Activated naive CD4-positive, alpha-beta T cell treated with anti-CD3 and anti-CD28 coated beads for 36 hours (primary cell): ENCODE measurements around the gene SCARF2. TPM values are rescaled to one million over a fixed set of nuclear protein-coding genes. Genes with fewer than 3 reads are reported as not detected.
"Not testable (repeated sequence)": the region's sequence is repeated elsewhere in the genome, so short reads cannot be mapped to it uniquely, and the experiment has no call there.

Experiments used
- CTCF ChIA-PET: fragments of 350-600 bp; sonication (Branson Sonifier 250); formaldehyde crosslinking; loops from one replicate; lab custom pipeline; 2021; ENCODE audit warnings: antibody characterized with exemption; lab: Charles Lee
- DNase-seq: peaks from one replicate; pipeline ENCODE4 v3.0.0-alpha.2; 2020
- H3K27ac Mint-ChIP-seq: one replicate; pipeline ENCODE4 v1.8.0; 2021; ENCODE audit warnings: mild to moderate bottlenecking, mixed read lengths
- H3K27me3 Mint-ChIP-seq: one replicate; pipeline ENCODE4 v1.8.0; 2021; ENCODE audit warnings: low read depth, mixed read lengths
- H3K36me3 Mint-ChIP-seq: one replicate; pipeline ENCODE4 v1.8.0; 2021; ENCODE audit warnings: low read depth, mixed read lengths
- H3K4me1 Mint-ChIP-seq: one replicate; pipeline ENCODE4 v1.8.0; 2021; ENCODE audit warnings: low read depth, mixed read lengths
- H3K4me3 Mint-ChIP-seq: one replicate; pipeline ENCODE4 v1.8.0; 2021; ENCODE audit warnings: mild to moderate bottlenecking, moderate library complexity, mixed read lengths
- H3K9me3 Mint-ChIP-seq: one replicate; pipeline ENCODE4 v1.8.0; 2021; ENCODE audit warnings: mixed read lengths
- intact Hi-C: fragments of 100-400 bp; cut with micrococcal nuclease; formaldehyde crosslinking; loops from one replicate; pipeline ENCODE4 v1.15.1; 2023
- total RNA-seq, 2 experiments: library from RNA; stranded (reverse); gene quantifications; one replicate each; pipeline ENCODE4 v1.2.3, GENCODE V29; 2021

SCARF2 gene
- total RNA-seq, 2 experiments from 2014 or later = 0.21 to 0.30 TPM

DNA sequence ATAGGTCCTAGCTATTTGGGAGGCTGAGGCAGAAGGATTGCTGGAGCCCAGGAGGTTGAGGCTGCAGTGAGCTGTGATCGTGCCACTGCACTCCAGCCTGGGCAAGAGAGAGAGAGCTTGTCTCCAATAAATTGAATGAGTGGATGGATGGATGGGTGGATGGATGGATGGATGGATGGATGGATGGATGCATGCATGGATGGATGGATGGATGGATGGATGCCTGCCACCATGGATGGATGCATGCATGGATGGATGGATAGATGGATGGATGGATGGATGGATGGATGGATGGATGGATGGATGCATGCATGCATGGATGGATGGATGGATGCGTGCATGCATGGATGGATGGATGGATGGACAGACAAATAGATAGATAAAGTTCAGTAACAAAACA is 32.9 kb upstream of the SCARF2 start:
- DNase-seq, H3K4me3 Mint-ChIP-seq, H3K36me3 Mint-ChIP-seq, intact Hi-C loops, H3K27ac Mint-ChIP-seq, H3K9me3 Mint-ChIP-seq, H3K27me3 Mint-ChIP-seq: not testable (repeated sequence)
- CTCF ChIA-PET = interaction anchor here (1.0 kb wide), 1 partner anchor 15 kb away, joined by 6 read pairs; no protein-coding TSS in a partner anchor
- peaks cover 47% of the 10 kb centered on the region for H3K4me1 Mint-ChIP-seq

DNA sequence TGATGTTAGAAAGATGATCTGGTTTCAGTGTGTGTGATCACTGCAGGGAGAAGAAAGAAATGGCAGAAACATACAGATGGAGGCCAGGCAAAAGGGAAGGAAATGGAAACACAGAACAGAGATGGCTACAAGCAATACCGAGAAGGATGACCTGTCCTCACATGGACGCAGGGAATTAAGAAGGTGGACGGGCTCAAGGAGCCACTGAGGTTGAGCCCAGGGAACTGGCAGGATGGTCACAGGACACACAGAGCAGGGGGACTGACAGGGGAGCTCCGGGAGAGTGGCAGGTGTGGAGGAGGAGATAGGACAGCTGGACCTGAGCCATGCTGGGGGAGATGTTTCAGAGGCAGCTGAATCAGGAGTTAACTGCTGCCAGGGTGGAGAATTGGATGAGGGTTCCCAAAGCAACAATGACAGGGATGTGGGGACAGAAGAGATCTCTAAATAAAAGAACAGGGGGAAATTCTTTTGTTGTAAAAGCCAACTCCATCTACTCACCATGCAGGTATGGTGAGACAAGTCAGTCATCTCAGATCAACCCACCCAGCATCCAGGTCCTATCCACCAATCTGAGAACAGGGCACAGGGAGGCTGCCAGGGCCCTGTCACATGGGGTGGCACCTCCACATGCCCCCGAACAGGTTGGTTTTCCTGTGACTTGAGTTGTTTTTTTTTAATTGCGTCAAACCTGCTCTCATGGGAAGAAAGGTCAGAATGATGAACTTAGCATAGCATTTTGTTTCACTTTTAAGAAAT is 31.7 kb upstream of the SCARF2 start:
- Mint-ChIP-seq H3K9me3 (no peaks in the 10 kb centered on the region), H3K27me3 (no peaks in the 10 kb centered on the region), H3K36me3 (peaks cover 13% of the 10 kb centered on the region), H3K4me1 (peaks cover 49% of the 10 kb centered on the region), H3K27ac (peak overlapping the region; percentile 31), H3K4me3 (no peak overlapping the region)
- intact Hi-C loops = no loop called here
- CTCF ChIA-PET = interaction anchor here (2.1 kb wide), 1 partner anchor 13 kb away, joined by 7 read pairs; no protein-coding TSS in a partner anchor
- DNase-seq = no peak

DNA sequence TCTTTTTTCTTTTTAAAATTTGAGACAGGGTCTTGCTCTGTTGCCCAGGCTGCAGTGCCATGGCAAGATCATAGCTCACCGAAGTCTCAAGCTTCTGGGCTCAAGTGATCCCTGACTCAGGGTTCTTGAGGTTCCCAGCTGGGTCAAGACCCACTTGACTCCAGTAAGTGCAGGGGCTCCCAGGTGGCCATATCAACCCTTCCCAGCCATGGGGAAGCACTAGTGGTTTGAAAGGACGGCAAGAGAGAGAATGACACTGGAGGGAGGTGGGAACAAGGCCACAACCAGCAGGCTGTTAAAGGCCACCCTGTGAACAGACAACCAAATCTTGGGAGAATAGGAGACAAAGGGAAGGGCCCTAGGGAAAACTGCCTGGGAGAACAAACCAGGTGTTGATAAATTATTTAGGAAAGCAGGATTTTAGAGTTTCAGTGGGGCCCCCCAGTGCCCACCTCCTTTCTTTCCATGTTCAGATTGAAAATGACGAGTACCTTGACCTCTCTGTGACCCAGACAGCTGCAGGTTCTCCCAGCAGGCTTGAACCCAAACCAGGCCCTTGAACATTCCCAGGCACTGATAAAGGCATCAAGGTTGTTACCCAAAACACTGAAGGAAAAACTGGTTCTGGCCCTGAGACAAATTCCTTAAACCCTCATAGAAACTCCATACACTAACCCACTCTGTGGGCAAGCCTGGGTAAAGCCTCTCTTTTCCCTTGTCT is 29.2 kb upstream of the SCARF2 start:
- Mint-ChIP-seq H3K27ac (no peak overlapping the region), H3K4me1 (peaks cover 60% of the 10 kb centered on the region), H3K27me3 (no peaks in the 10 kb centered on the region), H3K9me3 (no peaks in the 10 kb centered on the region), H3K36me3 (peaks cover 16% of the 10 kb centered on the region), H3K4me3 (no peak overlapping the region)
- CTCF ChIA-PET = no interaction called here
- intact Hi-C loops = no loop called here
- DNase-seq = no peak

DNA sequence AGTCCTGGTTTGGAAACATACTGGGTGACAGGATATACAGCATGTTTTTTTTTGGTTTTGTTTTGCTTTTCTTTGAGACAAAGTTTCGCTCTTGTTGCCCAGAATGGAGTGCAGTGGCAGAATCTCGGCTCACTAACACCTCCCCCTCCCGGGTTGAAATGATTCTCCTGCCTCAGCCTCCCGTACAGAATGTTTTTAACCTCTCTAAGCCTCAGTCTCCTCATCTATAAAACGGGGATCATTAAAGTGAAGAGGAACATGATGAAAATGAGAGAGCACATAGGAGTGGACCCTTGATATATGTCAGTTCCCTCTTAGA is 28.1 kb upstream of the SCARF2 start:
- DNase-seq = peak; percentile 35
- H3K9me3 Mint-ChIP-seq = no peaks in the 10 kb centered on the region
- CTCF ChIA-PET = interaction anchor here (1.6 kb wide), 1 partner anchor 29 kb away, joined by 5 read pairs; the partner anchor contains the start of gene KLHL22
- H3K27ac Mint-ChIP-seq = peak overlapping the region; percentile 75
- intact Hi-C loops = loop anchor here (2.0 kb wide), 1 partner anchor 43 kb away; no protein-coding TSS in a partner anchor
- no peak overlapping the region for H3K4me3 Mint-ChIP-seq
- H3K4me1 Mint-ChIP-seq = peaks cover 64% of the 10 kb centered on the region
- H3K27me3 Mint-ChIP-seq = no peaks in the 10 kb centered on the region
- peaks cover 18% of the 10 kb centered on the region for H3K36me3 Mint-ChIP-seq

DNA sequence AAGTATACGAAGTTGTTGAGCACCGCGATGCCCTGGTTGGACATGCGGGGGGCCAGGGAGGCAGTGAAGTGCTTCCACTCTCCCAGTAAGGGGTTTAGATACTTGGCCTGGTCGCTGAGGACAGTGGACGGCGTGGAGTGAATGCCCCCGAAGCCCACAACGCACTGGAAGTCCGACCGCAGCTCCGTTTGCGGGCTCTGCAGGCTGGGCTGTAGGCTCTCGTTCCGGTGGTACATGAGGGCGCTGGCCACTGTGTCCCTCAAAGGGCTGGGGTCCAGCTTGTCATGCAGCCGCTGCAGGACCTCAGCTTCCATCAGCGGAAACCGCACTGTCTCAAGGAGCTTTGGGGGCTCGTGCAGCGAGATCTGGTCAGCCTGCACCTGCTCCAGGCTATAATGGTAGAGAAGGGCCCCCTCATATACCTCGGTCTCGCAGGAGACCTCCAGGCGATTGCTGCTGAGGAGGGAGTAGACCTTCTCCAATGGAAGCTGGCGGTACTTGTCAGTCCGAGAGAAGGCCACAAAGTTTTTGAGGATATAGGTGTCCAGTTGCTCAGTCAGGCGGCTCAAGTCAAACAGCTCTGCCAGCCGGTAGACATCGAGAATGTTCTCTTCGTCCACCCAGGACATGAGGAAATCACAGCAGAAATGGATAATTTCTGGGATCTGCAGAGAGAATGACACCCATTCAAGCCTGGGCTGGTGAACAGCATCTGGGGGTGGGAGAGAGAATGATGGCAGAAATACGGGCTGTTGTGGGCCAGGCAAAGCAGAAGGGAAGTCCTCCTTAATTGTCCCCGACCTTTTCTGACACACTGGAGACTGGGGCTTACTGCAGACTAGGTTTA is 27.5 kb upstream of the SCARF2 start:
- intact Hi-C loops = loop anchor here (1.0 to 5.0 kb wide), 3 partner anchors 31 to 143 kb away; partner anchors contain the start of gene DGCR6L
- Mint-ChIP-seq H3K36me3 (peaks cover 15% of the 10 kb centered on the region), H3K27me3 (no peaks in the 10 kb centered on the region), H3K9me3 (no peaks in the 10 kb centered on the region), H3K4me3 (peak overlapping the region; percentile 16), H3K4me1 (peaks cover 62% of the 10 kb centered on the region), H3K27ac (peak overlapping the region; percentile 87)
- CTCF ChIA-PET = interaction anchor here (0.8 to 3.2 kb wide), 4 partner anchors 14 to 169 kb away, joined by 3 to 16 read pairs (median 4); partner anchors contain the start of gene KLHL22
- no peak for DNase-seq

DNA sequence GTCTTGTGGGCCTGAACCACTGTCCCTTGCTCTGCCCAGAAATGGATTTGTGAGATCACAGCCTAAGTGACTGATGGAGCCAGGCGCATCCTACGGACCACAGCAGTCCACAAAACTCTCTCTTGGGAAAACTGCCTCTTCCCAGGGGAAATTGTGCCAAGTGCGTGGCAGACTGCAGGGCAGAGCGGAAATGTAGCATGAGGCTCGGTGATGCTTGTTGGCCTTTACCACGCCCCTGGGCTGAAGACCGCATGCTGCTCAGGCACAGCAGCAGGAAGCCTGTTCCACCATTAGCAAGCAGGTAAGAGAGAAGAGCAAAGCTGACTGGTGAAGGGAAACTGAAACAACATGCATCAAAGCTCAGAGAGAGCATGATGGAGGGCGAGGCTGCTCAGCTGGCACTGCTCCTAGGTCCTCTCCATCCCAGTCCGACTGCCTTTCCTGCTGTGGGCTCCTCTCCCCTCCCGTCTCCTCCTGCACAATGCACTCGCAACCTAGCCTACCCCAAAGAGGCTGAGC is 26.5 kb upstream of the SCARF2 start:
- peaks cover 13% of the 10 kb centered on the region for H3K36me3 Mint-ChIP-seq
- peaks cover 58% of the 10 kb centered on the region for H3K4me1 Mint-ChIP-seq
- intact Hi-C loops = loop anchor here (1.0 to 5.0 kb wide), 3 partner anchors 32 to 142 kb away; partner anchors contain the start of gene DGCR6L
- CTCF ChIA-PET = interaction anchor here (0.7 to 3.2 kb wide), 6 partner anchors 15 to 168 kb away, joined by 3 to 16 read pairs (median 4); partner anchors contain the start of gene KLHL22
- no peaks in the 10 kb centered on the region for H3K9me3 Mint-ChIP-seq
- H3K27ac Mint-ChIP-seq = peak overlapping the region; percentile 87
- peak; percentile 78 for DNase-seq
- no peaks in the 10 kb centered on the region for H3K27me3 Mint-ChIP-seq
- peak overlapping the region; percentile 16 for H3K4me3 Mint-ChIP-seq

DNA sequence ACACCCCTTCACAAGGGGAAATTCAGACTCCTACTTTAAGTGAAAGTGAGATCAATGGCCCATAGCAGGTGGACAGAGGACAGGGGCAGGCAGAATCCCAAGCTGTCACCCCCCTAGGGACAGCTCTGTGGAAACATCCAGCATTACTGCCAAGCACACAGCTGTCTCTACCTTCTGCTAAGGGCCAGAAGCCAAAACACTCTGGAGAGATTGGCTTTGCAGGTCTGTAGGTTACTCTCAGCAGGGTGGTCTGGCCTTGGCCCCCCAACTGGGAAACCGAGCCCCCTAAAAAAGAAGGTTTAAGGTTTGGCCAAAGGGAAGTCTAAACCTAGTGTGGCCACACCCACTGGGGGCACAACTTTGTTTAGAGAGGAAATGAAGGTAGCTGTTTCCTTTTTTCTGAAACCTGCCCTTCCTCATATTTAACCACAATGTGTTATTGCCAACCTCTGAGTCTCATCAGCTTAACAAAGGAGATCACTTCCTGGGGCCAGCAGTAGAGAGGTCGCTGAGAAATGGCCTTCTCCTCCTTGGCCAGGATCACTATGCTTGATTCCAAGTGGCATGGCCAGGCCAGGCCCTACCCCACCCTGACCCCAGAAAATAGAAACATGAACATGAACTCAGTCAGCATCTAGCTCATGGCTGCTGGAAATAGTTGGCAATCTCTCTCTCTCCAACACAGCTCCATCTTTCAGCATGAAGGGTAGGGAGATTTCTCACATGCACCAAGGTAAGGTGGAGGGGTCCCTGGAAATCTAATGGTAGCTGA is 25.9 kb upstream of the SCARF2 start:
- intact Hi-C loops = loop anchor here (1.0 to 5.0 kb wide), 3 partner anchors 33 to 141 kb away; partner anchors contain the start of gene DGCR6L
- peak; percentile 34 for DNase-seq
- CTCF ChIA-PET = interaction anchor here (0.6 to 3.2 kb wide), 4 partner anchors 34 to 64 kb away, joined by 3 to 16 read pairs (median 3); no protein-coding TSS in a partner anchor
- Mint-ChIP-seq H3K9me3 (no peaks in the 10 kb centered on the region), H3K36me3 (peaks cover 9% of the 10 kb centered on the region), H3K27me3 (no peaks in the 10 kb centered on the region), H3K4me1 (peaks cover 53% of the 10 kb centered on the region), H3K27ac (peak overlapping the region; percentile 87), H3K4me3 (peak overlapping the region; percentile 16)

DNA sequence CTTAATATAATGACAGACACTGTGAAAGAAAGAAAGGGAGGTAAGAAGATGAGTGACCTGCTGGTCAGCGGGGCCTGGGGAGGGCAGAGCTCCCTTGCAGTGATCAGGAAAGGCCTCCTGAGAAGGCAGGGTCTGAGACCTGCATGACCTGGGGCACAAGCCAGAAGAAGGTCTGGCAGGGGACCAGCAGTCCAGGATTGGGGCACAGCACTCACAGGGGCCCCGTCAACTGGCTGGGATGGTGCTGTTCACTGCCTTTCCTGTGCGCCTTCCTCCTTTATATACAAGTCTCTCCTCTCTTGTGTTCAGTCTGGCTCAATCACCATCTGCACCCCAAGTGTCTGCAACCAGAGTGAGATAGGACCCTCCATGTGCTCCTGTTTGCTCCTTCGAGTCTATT is 22.2 kb upstream of the SCARF2 start:
- Mint-ChIP-seq H3K4me3 (no peak overlapping the region), H3K27ac (no peak overlapping the region), H3K9me3 (no peaks in the 10 kb centered on the region), H3K36me3 (peaks cover 12% of the 10 kb centered on the region), H3K4me1 (peaks cover 47% of the 10 kb centered on the region), H3K27me3 (no peaks in the 10 kb centered on the region)
- CTCF ChIA-PET = no interaction called here
- no peak for DNase-seq
- intact Hi-C loops = loop anchor here (5.0 kb wide), 1 partner anchor 138 kb away; the partner anchor contains the start of gene DGCR6L

DNA sequence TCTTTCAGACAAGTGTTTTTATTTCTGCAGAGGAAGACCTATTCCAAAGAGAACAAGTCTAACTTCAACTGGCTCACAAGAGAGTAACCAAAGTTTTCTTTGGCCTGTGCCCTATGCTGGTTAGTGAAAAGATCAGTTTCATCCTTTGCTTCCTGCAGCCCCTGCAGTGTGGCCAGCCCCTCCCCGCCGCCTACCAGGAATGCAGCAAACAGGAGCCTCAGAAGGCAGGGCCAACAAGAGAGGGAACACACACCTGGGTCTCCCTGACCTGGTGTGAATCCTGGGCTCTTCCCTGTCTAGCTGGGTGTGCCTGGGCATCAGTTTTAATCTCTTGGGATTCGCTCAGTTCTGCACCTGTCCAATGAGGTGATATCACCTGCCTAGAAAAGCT is 21.5 kb upstream of the SCARF2 start:
- Mint-ChIP-seq H3K4me1 (peaks cover 40% of the 10 kb centered on the region), H3K4me3 (no peak overlapping the region), H3K9me3 (no peaks in the 10 kb centered on the region), H3K27me3 (no peaks in the 10 kb centered on the region), H3K27ac (no peak overlapping the region), H3K36me3 (peaks cover 7% of the 10 kb centered on the region)
- no peak for DNase-seq
- CTCF ChIA-PET = no interaction called here
- intact Hi-C loops = no loop called here

DNA sequence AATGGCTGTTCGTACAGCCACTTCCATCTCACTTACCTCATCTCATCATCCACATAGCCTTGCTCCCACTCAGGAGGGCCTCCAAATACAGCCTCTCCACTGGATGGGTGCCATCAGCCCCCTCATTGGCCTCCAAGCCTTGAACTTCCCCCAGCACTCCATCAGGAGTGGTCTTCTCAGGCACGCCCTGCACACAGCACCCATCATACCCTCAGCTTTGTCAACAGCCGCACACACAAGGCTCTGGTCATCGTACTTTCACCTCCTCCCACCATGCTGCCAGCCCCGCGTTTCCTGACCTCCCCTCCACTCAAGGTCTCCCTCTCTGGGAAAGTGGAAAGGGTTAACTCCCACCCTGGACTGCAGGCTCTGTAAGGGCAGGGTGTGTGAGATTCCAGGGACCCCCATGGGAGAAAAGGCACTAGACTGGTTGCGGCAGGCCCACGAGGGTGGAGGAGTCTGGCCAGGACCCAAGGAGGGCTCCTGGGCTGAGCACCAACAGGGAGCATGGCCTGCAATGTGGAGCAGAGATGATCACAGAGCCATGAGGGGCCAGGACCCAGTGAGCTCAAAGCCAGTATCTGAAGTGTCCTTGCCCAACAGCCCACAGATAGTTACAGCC is 21.0 kb upstream of the SCARF2 start:
- Mint-ChIP-seq H3K36me3 (peaks cover 5% of the 10 kb centered on the region), H3K27ac (no peak overlapping the region), H3K9me3 (no peaks in the 10 kb centered on the region), H3K4me3 (no peak overlapping the region), H3K4me1 (peaks cover 35% of the 10 kb centered on the region), H3K27me3 (no peaks in the 10 kb centered on the region)
- no peak for DNase-seq
- intact Hi-C loops = no loop called here
- CTCF ChIA-PET = no interaction called here
